LNCaP clone FGC (cell line): Measurements from ENCODE around the gene DGKG.
A peak's percentile ranks its signal among the peaks of the same experiment; 100 is the strongest.

Experiments used
- DNase-seq: peaks from one replicate; pipeline ENCODE4 v3.0.0-alpha.2; 2011; ENCODE audit warnings: low read depth
- H3K4me3 ChIP-seq: 2 replicates; pipeline ENCODE4 v1.5.1; 2011; ENCODE audit warnings: mild to moderate bottlenecking, low read depth, low read length, control low read depth
- TF ChIP-seq, protein P1 (sequence below): IDR thresholded peaks from 2 replicates; pipeline ENCODE4 v1.5.1; 2012; ENCODE audit warnings: mild to moderate bottlenecking; ENCODE audit not compliant: control insufficient read depth, insufficient read depth; ENCODE audit errors: extremely low read depth

DGKG gene

DNA sequence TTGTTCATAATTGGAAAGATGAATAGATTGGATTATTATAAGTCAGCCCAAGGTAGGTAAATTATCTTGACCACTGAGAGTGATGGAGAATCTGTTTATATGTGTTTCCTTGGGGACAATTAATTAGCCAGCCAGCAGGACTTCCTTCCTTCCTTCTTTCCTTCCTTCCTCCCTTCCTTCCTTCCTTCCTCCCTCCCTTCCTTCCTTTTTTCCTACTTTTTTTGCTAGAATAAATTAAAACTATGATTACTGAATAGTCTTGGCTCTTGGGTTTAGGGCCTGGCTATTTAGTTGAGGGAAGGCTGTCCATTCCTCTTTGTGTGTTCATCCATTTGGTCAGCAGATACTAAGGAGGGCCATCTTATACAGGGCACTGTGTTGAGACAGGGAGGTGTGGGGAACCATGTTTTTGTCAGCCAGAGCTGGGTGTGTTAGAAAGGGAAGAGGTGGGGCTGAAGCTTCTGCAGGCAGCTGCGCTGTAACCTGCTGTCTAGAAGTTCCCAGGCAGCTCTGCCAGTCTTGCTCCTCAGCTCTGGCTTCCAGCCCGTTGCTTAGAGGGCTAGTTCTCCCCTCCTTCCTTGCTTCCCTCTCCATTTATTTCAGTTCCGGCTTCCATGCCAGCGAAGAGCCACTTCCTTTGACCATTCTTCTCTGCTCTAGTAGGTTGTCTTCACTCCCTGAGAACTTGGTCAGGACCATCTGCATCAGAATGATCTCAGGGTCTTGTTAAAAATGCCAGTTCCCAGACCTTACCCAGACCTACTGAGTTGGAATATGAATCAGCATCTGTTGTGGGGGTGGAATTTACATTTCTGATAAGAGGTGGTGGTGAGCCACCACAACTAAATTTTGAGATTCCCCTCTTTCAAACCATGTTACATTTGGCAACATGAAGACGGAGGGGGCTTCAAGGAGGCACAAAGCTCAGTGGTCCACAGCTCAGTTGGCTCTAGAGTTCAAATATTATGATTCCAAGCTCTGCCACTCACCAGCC lies 113.9 kb downstream of the DGKG start:
- TF ChIP-seq, protein P1, sequence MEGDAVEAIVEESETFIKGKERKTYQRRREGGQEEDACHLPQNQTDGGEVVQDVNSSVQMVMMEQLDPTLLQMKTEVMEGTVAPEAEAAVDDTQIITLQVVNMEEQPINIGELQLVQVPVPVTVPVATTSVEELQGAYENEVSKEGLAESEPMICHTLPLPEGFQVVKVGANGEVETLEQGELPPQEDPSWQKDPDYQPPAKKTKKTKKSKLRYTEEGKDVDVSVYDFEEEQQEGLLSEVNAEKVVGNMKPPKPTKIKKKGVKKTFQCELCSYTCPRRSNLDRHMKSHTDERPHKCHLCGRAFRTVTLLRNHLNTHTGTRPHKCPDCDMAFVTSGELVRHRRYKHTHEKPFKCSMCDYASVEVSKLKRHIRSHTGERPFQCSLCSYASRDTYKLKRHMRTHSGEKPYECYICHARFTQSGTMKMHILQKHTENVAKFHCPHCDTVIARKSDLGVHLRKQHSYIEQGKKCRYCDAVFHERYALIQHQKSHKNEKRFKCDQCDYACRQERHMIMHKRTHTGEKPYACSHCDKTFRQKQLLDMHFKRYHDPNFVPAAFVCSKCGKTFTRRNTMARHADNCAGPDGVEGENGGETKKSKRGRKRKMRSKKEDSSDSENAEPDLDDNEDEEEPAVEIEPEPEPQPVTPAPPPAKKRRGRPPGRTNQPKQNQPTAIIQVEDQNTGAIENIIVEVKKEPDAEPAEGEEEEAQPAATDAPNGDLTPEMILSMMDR = no peak
- no peak overlapping the region for H3K4me3 ChIP-seq
- no peak for DNase-seq

DNA sequence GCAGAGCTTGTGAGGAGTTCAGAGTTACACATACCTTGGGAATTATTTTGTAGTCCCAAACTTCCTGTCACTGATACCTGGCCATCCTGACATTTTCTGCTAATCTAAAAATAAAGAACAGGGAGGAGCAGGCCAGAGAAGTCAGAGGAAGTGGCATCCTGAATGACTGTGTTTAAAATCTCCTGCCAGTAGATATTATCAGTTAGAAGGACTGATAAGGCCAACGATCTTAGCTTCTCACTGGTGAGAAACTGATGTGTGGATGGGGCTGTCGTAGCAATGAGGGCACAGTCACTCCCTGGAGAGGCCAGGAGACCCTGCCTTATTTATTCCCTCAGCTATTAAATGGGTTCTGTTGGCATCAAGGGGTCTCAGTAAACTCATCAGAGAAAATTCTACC lies 115.1 kb downstream of the DGKG start:
- no peak for DNase-seq
- TF ChIP-seq, protein P1 = no peak
- no peak overlapping the region for H3K4me3 ChIP-seq

DNA sequence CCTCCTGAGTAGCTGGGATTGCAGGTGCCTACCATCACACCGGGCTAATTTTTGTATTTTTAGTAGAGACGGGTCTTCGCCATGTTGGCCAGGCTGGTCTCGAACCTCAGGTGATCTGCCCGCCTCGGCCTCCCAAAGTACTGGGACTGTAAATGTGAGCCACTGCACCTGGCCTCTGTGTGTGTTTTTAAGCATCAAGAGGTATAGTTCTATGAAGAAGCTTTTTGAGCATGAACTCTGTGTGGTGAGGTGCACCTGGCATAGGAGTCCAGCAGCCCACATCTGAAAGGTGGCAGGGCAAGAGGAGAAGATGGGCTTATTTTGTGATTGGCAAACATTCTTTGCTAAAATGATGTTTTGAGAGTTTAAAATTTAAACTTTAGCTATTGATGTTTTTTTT lies 118.0 kb downstream of the DGKG start:
- no peak overlapping the region for H3K4me3 ChIP-seq
- TF ChIP-seq, protein P1 = no peak
- no peak for DNase-seq

DNA sequence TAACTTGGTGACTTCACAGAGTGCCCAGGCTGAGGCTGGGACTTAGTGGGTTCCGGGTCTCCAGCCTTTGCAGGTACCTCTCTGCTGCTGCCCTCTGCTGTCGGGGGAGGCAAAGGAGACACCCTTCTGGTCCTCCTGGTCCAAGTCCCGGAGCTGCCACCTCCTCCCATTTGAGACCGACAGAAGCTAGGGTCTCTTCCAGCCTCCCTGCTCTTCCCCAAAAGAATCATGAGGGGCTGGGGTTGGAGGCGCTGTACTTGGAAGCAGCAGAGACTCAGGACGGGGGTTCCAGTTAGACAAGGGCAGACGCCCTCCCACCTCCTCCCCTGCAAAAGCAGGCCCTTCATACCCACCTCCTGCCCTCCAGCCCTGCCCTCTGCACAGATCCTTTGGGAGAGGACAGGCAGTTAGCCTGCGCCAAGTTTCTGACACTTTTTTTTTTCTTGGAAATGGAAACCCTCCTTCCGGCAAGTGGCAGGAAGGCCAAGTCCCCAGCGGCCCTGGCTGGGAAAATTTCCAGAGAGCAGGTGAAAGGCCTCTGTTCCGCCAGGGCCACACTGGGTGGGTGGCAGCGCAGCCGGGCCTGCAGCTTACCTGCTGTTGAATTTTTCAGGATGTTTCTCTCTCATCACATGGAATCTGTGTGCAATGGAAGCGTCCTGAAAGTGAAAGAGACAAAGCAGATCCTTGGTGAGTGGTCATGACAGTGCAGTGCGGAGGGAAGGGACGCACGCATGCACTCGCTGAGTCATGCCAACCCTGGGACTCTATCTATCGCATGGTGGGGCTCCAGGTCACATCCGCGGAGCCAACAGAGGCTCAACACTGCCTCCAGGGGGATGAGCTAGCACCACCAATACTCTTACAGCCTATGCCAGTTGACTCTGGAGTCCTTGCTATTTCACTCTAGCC lies 119.9 kb downstream of the DGKG start:
- TF ChIP-seq, protein P1 = peak; percentile 50
- no peak overlapping the region for H3K4me3 ChIP-seq
- DNase-seq = no peak

DNA sequence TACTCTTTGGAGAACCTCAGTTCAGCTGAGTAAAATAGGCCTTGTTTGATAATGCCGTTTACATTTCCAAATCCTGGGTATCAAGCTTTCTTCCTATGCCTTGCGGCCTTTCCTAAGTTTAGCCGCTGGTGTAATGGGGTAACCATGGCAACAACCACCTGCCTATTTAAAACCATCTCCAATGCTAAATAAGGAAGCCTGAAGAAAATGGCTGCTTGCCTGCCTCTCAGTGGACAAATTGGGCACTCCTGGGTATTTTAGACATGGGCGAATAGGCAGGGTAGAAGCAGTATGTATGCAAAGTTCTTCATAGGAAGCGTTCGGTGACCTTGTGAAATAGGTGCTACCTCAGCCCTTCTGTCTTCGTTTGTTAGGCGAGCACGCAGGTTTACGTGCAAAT lies 122.7 kb downstream of the DGKG start:
- TF ChIP-seq, protein P1 = peak; percentile 41
- no peak overlapping the region for H3K4me3 ChIP-seq
- no peak for DNase-seq

DNA sequence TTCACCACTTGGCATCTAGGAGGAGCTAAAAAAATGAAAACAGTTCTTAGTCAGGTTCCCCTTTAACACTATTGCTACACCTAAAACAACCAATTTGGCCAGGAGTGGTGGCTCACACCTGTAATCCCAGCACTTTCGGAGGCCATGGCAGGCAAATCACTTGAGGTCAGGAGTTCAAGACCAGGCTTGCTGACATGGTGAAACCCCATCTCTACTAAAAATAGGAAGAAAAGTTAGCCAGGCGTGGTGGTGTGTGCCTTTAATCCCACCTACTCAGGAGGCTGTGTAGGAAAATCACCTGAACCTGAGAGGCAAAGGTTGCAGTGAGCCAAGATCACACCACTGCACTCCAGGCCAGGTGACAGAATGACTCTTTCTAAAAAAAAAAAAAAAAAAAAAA lies 124.1 kb downstream of the DGKG start:
- DNase-seq = no peak

More for the DNA sequence above, 124.1 kb downstream of the DGKG start:
- TF ChIP-seq, protein P1 = no peak
- H3K4me3 ChIP-seq = no peak overlapping the region
